NOMO-1 (cell line): ENCODE data around the gene GNG12.

Source experiments
- DNase-seq, 2 experiments: peaks; one replicate each; lab custom pipeline; 2025; ENCODE audit not compliant: unreplicated experiment in 2 of 2; lab: John Stamatoyannopoulos, UW

Gene GNG12

GRCh38 chr1:67843331-67843730, 10.1 kb upstream of the GNG12 start:
- DNase-seq: no peak

GRCh38 chr1:67840449-67840848, 7.2 kb upstream of the GNG12 start:
- DNase-seq: no peak

- DNase-seq: no peak
Observed at GRCh38 chr1:67839826-67840225, 6.6 kb upstream of the GNG12 start.

- DNase-seq: no peak
Observed at GRCh38 chr1:67838180-67838910, 5.1 kb upstream of the GNG12 start.

- DNase-seq: no peak
Observed at GRCh38 chr1:67836769-67837168, 3.5 kb upstream of the GNG12 start.

- DNase-seq: no peak
Observed at GRCh38 chr1:67835663-67836452, 2.6 kb upstream of the GNG12 start.

GRCh38 chr1:67834246-67834877, 1.1 kb upstream of the GNG12 start:
- no peak for DNase-seq

- DNase-seq: no peak
Observed at GRCh38 chr1:67833602-67833940, 304 bp upstream of the GNG12 start.

GRCh38 chr1:67831850-67832513, 1.3 kb downstream of the GNG12 start:
- no peak for DNase-seq

GRCh38 chr1:67830928-67831830, 2.1 kb downstream of the GNG12 start:
- no peak for DNase-seq

- DNase-seq: no peak
Observed at GRCh38 chr1:67830226-67830625, 3.0 kb downstream of the GNG12 start.

GRCh38 chr1:67827688-67828087, 5.6 kb downstream of the GNG12 start:
- DNase-seq: no peak

GRCh38 chr1:67825591-67825990, 7.7 kb downstream of the GNG12 start:
- DNase-seq: no peak

- DNase-seq: no peak
Observed at GRCh38 chr1:67824766-67825165, 8.5 kb downstream of the GNG12 start.

GRCh38 chr1:67823615-67824014, 9.7 kb downstream of the GNG12 start:
- DNase-seq: no peak

GRCh38 chr1:67821263-67821662, 12.0 kb downstream of the GNG12 start:
- DNase-seq: no peak

- no peak for DNase-seq
Observed at GRCh38 chr1:67818725-67819301, 14.5 kb downstream of the GNG12 start.

GRCh38 chr1:67818162-67818561, 15.1 kb downstream of the GNG12 start:
- DNase-seq: no peak

GRCh38 chr1:67817319-67817718, 15.9 kb downstream of the GNG12 start:
- no peak for DNase-seq

GRCh38 chr1:67816506-67816905, 16.8 kb downstream of the GNG12 start:
- DNase-seq: no peak
